WTC11 (cell line): ENCODE measurements around the gene CCR6.

Experiments
- CREM ChIP-seq: sonication (generic); formaldehyde crosslinking; IDR thresholded peaks from 2 replicates; pipeline ENCODE4 v1.8.1; 2022; ENCODE audit warnings: mild to moderate bottlenecking, missing genetic modification reagents, moderate library complexity
- TCF7 ChIP-seq: sonication (generic); formaldehyde crosslinking; IDR thresholded peaks from 2 replicates; pipeline ENCODE4 v1.8.0; 2022; ENCODE audit warnings: mild to moderate bottlenecking, low read depth, missing genetic modification reagents, moderate library complexity
- ZNF416 ChIP-seq: fragments of 250-450 bp; sonication (Bioruptor Pico); IDR thresholded peaks from 2 replicates; pipeline ENCODE4 v1.9.0; 2021; ENCODE audit warnings: mild to moderate bottlenecking, inconsistent platforms
- TF ChIP-seq, protein P1 (sequence below): fragments of 200-600 bp; IDR thresholded peaks from 2 replicates; pipeline ENCODE4 v1.8.0; 2022; ENCODE audit warnings: antibody characterized with exemption
- TF ChIP-seq, protein P2 (sequence below): sonication (generic); formaldehyde crosslinking; IDR thresholded peaks from 2 replicates; pipeline ENCODE4 v1.8.0; 2022; ENCODE audit warnings: mild to moderate bottlenecking, missing genetic modification reagents
- TF ChIP-seq, protein P3 (sequence below): sonication (generic); formaldehyde crosslinking; conservative IDR thresholded peaks from 2 replicates; pipeline ENCODE4 v1.8.1; 2022; ENCODE audit warnings: mild to moderate bottlenecking, missing genetic modification reagents
- TF ChIP-seq, protein P4 (sequence below): fragments of 250-450 bp; sonication (Bioruptor Pico); IDR thresholded peaks from 2 replicates; pipeline ENCODE4 v1.9.0; 2021; ENCODE audit warnings: mild to moderate bottlenecking

DNA sequence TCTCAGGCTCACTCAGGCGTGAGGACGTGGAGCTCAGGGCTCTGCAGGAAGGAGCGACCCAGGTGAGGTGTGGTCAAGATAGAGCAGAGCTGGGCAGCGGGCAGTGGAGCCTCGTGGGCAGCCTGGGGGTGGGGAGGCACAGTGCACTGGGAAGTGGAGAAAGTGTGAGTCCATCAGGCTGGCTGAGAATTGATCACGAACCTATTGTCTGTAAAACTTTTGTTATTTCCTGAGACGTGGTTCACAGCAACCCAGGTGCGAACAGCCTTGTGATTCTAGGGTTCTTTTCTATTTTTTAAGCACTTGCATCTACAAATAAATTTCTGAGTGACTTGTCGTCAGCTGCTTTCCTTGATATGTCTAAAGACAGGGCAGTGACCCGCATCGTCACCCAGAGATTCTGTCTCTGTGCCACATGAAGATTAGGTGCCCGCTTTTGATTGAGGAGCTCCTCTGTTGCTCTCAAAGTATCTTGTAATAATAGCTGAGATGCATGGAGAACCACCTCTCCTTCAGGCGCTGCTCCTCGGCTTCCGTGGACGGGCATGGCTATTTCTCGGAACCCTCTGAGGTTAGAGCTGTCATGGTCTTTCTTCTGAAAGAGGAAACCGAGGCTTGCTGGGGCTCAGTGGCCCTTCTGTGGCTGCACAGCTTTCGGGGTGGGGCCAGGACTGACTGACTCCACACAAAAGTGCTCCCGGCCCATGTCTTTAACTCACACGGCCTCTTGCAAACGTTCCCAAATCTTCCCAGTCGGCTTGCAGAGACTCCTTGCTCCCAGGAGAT lies 662 bp upstream of the CCR6 start:
- TF ChIP-seq, protein P1, sequence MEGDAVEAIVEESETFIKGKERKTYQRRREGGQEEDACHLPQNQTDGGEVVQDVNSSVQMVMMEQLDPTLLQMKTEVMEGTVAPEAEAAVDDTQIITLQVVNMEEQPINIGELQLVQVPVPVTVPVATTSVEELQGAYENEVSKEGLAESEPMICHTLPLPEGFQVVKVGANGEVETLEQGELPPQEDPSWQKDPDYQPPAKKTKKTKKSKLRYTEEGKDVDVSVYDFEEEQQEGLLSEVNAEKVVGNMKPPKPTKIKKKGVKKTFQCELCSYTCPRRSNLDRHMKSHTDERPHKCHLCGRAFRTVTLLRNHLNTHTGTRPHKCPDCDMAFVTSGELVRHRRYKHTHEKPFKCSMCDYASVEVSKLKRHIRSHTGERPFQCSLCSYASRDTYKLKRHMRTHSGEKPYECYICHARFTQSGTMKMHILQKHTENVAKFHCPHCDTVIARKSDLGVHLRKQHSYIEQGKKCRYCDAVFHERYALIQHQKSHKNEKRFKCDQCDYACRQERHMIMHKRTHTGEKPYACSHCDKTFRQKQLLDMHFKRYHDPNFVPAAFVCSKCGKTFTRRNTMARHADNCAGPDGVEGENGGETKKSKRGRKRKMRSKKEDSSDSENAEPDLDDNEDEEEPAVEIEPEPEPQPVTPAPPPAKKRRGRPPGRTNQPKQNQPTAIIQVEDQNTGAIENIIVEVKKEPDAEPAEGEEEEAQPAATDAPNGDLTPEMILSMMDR: no peak
- TF ChIP-seq CREM (CRISPR knock-in tag) (no peak), TCF7 (CRISPR knock-in tag) (no peak), ZNF416 (no peak)
- TF ChIP-seq, protein P2, sequence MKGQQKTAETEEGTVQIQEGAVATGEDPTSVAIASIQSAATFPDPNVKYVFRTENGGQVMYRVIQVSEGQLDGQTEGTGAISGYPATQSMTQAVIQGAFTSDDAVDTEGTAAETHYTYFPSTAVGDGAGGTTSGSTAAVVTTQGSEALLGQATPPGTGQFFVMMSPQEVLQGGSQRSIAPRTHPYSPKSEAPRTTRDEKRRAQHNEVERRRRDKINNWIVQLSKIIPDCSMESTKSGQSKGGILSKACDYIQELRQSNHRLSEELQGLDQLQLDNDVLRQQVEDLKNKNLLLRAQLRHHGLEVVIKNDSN (CRISPR knock-in tag): no peak
- TF ChIP-seq, protein P3, sequence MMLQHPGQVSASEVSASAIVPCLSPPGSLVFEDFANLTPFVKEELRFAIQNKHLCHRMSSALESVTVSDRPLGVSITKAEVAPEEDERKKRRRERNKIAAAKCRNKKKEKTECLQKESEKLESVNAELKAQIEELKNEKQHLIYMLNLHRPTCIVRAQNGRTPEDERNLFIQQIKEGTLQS (CRISPR knock-in tag): no peak
- TF ChIP-seq, protein P4, sequence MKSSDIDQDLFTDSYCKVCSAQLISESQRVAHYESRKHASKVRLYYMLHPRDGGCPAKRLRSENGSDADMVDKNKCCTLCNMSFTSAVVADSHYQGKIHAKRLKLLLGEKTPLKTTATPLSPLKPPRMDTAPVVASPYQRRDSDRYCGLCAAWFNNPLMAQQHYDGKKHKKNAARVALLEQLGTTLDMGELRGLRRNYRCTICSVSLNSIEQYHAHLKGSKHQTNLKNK: no peak
